H1 (cell line): ENCODE results near the gene PDLIM4. TPM values are rescaled to one million over a fixed set of nuclear protein-coding genes. Genes with fewer than 3 reads are reported as not detected.

Experiments
- KDM5A ChIP-seq: fragments of 200-600 bp; IDR thresholded peaks from 2 replicates; pipeline ENCODE4 v1.7.1; 2012; ENCODE audit warnings: mild to moderate bottlenecking, low read length, inconsistent platforms, mixed read lengths
- MAFK ChIP-seq: IDR thresholded peaks from 2 replicates; pipeline ENCODE4 v1.6.1; 2012; ENCODE audit warnings: low read depth, mild to moderate bottlenecking, improper control_type of control experiment, low read length
- NRF1 ChIP-seq: IDR thresholded peaks from 2 replicates; pipeline ENCODE4 v1.6.1; 2011; ENCODE audit warnings: mild to moderate bottlenecking, low read depth, low read length, improper control_type of control experiment
- SAP30 ChIP-seq: fragments of 300-600 bp; sonication (generic); IDR thresholded peaks from 2 replicates; pipeline ENCODE4 v1.7.1; 2012; ENCODE audit warnings: low read length, moderate library complexity, mild to moderate bottlenecking, inconsistent platforms; ENCODE audit not compliant: insufficient read depth, insufficient replicate concordance
- SIX5 ChIP-seq: IDR thresholded peaks from 2 replicates; pipeline ENCODE4 v1.6.1; 2011; ENCODE audit warnings: mild to moderate bottlenecking, low read depth, low read length
- SUZ12 ChIP-seq: fragments of 200-600 bp; sonication (generic); IDR thresholded peaks from 2 replicates; pipeline ENCODE4 v1.6.1; 2012; ENCODE audit warnings: mild to moderate bottlenecking, inconsistent platforms, low read length, moderate library complexity, mixed read lengths
- polyA plus RNA-seq, 7 experiments: library from polyadenylated mRNA; depleted of rRNA in 3 of 7; stranded (reverse) in 5 of 7; unstranded in 2 of 7; fragments of >200 nt in 5 of 7; fragments of 200-250 nt in 2 of 7; gene quantifications; 1 replicate in 5 of 7; 2 replicates in 1 of 7; 4 replicates in 1 of 7; pipeline versions ENCODE4 v1.2.1 to v1.2.3, GENCODE V29; 2011 to 2013; ENCODE audit warnings: missing spikeins in 2 of 7, mixed read lengths in 2 of 7
- total RNA-seq: library from RNA; stranded (reverse); fragmentation: NEBNext Ultra II Directional; extraction: Animal tissue kit (Norgen Biotek cat#: 25700); gene quantifications from 2 replicates; pipeline ENCODE4 v1.2.1, GENCODE V29; 2021

PDLIM4 gene
- total and polyA plus RNA-seq, 2 of the 8 experiments (the other 6 are each of a cell fraction or from before 2014, with no cell fraction given): 10.7 to 29.1 TPM

DNA sequence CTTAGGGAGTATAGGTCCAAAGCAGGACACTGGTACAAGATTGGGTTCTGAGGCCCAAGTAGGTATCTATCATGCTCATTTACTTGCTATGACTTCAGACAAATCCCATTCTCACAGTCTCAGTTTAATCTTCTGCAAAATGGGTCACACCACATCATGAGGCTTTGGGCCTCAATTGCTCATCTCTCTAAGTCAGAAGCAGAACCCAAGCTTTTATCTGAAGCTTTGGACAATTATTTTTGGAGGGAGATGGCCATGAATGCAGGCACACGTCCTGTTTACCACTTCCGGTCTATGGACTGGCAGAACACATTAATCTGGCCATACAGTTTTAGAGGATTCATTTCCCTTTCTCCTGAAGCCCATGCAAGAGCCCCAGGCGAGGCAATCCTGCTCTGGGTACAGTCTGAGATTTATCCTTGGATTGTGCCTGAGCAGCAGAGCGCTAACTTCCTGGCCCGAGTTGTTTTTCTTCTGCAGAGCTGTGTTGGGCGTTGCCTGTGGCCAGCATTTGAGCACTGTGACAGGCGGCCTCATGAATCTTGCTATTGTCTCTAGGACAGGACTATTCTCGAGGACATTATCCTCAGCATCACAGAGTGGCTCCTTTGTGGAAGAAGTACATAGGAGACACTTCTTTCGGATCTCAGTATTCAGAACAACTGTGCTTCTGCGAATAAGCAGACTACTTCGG lies 52.8 kb downstream of the PDLIM4 start (continued):
- TF ChIP-seq NRF1 (no peak), MAFK (no peak), SUZ12 (no peak), SAP30 (no peak), KDM5A (no peak), SIX5 (no peak)
